OCI-LY3 (cell line): Measurements from ENCODE around the gene FHOD3.

Experiments used
- EZH2phosphoT487 ChIP-seq: fragments of 200-600 bp; shearing (Covaris generic); IDR thresholded peaks from 2 replicates; pipeline ENCODE4 v1.6.1; 2018; ENCODE audit warnings: antibody characterized with exemption, mixed run types, low read depth
- TF ChIP-seq, protein P1 (sequence below): fragments of 200-600, 300-600 bp; sonication (generic); IDR thresholded peaks from 2 replicates; pipeline ENCODE4 v1.5.1; 2014; ENCODE audit warnings: antibody characterized with exemption, low read length, low read depth

- TF ChIP-seq, protein P1, sequence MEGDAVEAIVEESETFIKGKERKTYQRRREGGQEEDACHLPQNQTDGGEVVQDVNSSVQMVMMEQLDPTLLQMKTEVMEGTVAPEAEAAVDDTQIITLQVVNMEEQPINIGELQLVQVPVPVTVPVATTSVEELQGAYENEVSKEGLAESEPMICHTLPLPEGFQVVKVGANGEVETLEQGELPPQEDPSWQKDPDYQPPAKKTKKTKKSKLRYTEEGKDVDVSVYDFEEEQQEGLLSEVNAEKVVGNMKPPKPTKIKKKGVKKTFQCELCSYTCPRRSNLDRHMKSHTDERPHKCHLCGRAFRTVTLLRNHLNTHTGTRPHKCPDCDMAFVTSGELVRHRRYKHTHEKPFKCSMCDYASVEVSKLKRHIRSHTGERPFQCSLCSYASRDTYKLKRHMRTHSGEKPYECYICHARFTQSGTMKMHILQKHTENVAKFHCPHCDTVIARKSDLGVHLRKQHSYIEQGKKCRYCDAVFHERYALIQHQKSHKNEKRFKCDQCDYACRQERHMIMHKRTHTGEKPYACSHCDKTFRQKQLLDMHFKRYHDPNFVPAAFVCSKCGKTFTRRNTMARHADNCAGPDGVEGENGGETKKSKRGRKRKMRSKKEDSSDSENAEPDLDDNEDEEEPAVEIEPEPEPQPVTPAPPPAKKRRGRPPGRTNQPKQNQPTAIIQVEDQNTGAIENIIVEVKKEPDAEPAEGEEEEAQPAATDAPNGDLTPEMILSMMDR, result no peak
- no peak for TF ChIP-seq EZH2phosphoT487
Measured at GRCh38 chr18:36532394-36532793, 234.9 kb downstream of the FHOD3 start.
